Stimulated activated CD4-positive, alpha-beta T cell treated with anti-CD3 and anti-CD28 coated beads, TNF-alpha, amount 100 ng/mL, for 24 hours (primary cell): ENCODE results near the gene PAX9.

Experiments
- DNase-seq, 3 experiments: peaks; one replicate each; pipeline ENCODE4 v3.0.0-alpha.2; 2020; ENCODE audit warnings: low read depth in 3 of 3

Gene PAX9

DNA sequence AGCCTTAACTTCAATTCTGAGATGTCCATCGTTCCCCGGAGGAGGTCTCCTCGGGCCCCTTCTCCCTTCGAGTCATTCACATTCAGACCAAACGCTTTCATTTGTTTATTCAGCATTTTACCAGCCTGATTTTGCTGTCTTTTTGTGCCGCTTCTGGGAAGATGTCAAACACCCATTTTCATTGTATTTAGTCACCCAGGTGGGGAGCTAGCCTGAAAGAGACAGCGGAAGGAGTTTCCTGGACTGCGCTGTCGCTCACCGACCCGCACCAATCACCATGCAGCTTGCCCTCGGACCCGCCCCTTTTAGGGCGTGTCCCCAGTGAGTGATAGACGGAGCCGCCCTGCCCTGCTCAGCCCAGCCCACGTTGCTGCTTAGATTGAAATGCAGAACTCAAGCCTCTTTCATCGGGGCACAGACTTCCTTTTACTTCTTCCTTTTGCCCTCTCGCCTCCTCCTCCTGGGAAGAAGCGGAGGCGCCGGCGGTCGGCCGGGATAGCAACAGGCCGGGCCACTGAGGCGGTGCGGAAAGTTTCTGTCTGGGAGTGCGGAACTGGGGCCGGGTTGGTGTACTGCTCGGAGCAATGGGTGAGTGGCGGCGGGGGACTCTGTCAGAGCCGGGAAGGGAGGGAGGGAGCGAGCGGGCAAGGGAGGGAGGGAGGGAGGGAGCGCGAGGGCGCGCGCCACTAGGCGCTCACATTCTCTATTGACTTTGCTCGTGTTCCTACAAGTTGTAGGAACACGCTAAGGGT lies at the start of gene PAX9:
PAX9 (plus strand) TSS at position 355 of the 752 bp plus-strand sequence; CDS start at position 585, 230 bp downstream.
- peak in 2 of 3 experiments; percentile 17 to 38 for DNase-seq

DNA sequence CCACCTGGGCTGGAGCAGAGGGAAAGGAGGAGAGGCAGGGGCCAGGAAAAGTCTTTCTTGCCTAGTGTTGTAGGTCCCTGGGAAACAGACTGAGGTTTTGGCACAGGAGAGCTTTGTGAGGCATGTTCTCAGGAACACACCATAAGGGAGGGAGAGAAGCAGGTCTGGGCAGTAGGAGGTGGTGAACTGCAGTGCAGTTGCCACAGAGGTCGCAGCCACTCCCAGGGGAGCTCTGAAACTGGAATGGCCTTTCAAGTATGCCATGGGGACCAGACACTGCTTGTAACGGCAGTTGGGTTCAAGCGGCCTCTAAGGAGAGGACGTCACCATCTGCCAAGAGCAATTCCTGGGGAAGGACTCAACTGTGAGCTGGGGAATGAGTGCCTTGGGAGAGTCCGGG lies 43.8 kb upstream of the PAX9 start:
- no peak for DNase-seq

DNA sequence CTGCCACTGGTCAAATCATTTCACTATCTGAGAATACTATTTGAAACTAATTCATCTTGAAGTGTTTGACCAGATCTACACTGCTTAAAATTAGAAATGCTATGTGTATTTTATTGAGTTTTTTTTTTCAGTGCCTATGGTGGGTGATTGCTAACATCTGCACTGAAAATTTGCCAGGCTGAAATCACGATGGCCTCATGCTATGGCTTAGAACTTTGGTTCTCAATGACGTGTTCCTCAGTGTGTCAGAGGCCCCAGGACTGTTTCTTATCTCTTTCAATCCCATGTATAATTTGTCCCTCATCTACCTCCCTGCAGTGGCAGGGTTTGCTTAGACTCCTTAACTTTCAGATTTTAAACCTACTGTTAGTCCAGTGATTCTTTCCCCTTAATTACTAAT lies 43.0 kb upstream of the PAX9 start:
- no peak for DNase-seq

DNA sequence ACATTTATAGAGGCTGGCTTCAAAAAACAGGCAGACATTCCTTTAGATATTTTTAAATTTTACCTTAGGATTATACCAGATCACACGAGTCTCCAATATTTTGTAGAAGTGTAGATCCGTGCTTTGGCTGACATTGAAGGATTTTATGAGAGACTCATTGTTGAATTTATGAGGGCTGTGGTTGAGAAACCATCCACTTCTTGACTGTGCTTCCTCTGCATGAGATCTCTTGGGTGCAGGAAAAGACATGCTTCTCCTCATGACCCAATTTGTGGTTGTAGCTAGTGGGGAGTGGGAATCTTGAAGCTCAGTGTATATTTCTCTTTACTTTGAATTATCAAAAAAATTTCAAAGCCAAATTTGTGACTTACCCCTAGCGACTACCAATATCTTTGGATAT lies 42.5 kb upstream of the PAX9 start:
- no peak for DNase-seq

DNA sequence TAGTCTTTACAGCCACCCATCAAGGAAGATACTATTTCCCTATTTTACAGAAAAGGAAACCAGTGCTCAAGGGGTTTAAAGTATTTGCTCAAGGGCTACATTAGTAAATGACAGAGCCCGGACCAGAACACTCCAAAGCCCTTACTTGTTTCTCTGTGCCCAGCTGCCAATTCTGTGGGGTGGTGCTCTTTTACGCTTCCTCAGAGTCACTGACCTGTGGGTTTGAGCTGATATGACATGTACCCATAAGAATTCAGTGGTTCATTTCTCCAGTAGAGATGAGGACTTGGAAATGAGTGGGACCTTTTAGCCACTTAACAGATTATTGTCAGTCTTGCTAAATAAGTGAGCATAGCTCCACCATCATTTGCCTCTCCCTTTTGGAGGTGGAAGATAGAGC lies 41.8 kb upstream of the PAX9 start:
- DNase-seq = no peak

DNA sequence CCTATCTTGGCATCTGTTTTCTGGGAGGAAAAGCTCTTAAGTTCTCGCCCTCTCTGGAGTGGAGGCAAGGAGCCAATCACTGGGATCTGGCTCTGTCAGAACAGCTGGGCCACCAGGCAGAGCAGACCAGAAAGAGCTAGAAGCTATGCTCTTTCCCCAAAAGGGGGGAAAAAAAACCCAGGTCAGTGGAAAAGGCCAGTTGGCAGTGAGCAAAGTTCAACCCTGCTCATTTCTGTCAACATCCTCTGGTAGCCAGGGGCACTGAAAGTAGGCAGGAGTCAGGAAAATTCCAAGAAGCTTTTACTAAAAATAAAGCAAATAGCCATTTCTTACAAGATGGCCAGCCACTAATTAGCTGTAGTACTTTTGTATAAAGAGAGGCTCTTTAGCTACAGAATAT lies 36.6 kb upstream of the PAX9 start:
- DNase-seq = no peak

DNA sequence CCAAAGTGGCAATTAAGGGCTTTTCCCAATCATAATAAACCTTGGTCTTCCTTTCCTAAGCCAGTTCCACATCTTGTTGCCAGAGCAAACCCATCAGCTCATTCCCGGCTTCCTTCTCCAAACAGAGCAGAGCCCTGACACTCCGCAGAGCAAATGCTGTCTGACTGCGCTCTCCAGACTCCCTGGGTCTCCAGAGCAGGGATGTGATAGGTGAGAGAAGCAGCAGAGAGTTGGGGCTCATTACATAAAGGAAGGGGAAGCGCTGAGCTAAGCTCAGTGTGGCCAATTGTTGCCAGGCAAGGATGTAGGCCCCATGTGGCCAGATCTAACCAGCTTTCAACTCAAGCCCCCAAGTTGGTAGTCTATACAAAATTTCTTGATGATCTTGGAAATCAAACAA lies 36.2 kb upstream of the PAX9 start:
- no peak for DNase-seq

DNA sequence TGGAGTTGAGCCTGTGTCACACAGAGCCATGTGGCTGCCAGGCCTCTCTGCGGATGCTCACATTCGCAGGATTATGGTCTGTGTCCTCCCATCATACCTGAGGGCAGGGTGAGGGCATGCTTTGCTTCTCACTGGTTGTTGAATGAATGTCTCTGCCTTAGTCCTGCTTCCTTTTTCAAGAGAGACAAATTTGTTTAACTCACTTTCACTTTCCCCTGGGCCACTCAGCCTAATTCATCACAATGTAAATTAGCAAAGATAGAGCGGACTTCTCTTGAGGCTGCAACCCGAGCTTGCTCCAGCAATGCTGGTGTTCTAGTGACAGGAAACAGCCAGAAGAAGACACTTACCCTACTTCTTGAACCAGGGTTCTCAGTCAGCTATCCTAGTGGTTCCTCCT lies 35.5 kb upstream of the PAX9 start:
- DNase-seq = no peak

DNA sequence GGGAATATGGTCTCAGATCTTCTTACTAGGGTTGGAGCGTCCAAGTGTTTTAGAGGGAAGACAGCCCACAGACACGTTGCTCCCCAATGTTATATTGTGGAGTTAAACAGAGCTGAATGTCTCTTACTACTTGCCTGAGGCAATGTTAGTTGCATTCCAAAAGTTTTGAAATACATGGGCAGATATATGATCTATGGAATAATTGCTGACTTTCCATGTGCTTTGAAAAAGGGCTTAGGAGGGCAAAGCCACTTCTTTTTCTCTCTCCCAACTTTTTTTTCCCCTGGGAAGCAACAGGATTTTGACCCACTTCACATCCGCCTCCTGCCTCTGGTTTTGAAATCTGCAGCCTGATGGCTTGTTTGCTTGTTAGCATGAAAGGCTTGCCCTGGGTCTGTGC lies 33.7 kb upstream of the PAX9 start:
- DNase-seq = no peak

DNA sequence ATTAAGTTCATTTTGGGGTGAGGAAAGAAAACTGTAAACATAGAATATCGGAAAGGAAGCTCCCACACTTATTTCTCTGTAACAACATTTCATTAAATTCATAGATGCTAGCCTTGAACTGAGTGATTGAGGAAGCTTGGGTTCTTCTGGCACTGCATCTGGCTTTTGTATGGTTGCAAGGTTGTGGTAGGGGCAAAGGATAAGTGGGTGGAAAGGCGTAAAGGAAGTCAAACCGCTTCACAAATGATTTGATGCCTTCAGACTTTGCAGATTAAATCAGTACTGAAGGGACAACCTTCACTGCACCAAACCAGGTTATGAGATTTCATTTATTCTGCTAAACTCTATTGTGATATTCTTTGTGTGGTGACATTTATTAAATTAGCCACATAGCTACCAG lies 28.1 kb upstream of the PAX9 start:
- DNase-seq = no peak

DNA sequence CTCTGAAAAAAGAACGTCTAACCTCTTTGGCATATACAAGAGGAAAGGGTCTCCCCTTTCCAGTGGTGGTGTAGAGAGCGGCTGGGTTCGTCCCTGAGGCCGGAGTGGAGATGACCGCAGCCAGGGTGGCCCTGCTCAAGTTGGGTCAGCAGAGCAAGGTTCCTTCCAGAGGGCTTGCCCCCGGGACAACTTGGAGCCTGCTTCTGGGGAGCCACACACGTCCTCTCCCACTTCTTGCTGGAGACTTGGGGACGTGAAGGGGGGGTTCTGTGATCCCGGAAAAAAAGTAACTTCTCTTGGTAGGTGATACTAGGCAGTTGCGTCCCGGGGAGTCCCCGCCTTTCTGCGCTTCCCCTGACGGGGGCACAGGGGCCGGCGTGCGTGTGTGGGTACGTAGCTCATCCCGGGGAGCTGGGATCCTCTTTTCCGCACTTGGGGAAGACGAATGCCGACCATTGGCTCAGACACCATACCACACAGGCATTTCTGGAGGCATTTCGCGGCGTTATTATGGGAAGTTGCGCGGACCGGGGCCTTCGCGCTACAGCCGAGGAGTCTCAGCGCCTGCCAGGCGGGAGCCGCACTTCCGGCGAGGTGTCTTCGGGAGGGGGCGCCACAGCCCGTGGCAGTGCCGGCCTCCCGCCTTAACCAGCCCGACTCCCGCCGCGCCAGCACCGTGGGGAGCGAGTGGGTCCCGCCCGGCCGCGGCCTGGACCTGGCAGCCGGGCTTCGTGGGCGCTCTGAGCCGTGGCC lies 14.8 kb upstream of the PAX9 start:
- DNase-seq = no peak

DNA sequence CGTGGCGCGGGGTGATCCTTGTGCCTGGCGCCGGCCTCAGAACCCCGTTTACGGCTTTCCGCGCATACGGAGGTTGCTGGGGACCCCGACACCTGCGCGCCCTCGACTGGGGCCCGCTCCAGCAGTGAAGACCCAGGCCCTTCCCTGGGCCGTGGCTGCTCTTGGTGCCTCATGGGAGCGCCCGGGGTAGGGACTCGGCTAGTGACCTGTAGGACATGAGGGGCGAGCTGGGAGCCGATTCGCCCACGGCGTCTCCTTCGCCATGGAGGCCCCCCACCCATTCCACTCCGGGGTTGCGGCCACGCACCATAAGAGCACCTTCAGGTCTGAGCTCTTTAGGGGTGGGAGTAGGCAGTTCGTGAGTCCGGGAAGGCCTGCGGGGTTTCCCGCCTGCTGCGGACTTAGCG lies 14.2 kb upstream of the PAX9 start:
- no peak for DNase-seq

DNA sequence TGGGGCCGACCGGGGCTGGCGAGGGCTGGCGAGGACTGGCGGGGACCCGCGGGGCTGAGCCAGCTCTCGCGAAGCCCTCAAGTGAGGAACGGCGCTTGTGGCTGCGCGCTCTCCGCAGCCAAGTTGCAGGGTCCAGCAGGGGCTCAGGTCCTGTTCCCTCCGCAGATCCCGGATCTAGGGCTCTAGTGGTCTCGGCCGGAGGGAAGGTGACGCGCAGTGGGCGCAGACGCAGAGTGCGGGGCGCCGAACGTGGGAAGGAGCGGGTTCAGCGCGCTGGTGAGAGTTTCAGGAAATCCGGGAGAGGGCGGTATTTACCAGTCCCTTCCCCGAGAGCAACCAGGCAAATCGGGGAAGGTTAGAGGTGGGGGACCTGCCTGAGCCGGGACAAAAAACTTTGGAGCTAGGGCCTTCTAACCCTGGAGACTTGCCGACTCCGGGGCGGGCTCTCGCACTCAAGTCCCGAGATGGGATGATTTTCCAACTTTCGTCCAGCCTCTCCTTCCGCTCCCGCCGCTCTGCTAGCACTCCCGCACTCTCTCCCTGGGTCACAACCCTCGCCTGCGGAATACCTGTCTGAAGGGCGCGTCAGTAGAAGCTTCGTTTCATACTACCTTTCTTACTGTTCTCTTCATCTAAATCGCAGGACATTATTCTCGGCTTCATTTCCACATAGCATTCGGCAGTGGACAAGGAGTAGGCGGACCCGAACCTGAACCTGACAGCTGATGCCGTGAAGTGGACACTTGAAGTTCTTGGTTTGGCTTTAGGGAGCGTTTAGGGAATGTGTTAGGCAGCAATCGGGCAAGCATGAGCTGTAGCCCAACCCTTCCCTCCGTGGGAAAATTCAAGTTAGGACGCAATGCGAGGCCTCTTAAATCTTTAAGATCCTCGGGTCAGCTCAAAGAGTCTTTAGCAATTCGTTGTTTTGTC lies 13.6 kb upstream of the PAX9 start:
- no peak for DNase-seq

DNA sequence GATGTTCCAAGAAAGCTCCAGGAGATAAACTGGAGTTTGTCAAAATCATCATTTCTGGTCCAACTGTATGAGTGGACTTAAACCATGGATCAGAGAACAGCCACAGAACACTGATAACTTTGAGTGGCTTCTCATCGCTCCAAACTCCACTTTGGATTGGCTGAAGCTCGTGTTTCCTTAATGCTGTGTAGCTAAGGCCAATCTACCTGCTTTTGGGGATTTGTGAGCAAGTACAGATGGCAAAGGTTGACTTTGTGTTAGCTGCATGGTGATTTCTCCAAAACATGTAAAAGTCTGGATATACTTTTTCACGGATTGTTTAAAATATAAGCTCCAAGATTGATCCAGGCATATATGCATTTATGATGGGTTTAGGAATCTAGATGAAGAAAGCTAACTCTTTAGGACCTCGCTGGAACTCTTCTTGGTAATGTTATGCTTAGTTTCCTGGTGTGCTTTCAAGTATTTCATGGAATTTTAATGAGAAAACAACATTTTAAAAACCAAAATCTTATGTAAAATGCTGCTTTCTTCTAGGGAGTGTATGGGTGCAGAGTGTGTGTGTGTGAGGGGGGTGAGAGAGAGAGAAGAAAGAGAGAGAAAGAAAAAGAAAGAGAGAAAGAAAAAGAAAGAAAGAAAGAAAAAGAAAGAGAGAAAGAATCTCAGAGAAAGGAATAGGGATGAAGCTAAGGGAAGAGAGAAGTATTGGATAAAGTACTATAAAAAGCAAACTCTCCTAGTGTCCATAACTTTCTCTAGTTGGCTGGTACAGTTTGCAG lies 11.6 kb upstream of the PAX9 start:
- no peak for DNase-seq

DNA sequence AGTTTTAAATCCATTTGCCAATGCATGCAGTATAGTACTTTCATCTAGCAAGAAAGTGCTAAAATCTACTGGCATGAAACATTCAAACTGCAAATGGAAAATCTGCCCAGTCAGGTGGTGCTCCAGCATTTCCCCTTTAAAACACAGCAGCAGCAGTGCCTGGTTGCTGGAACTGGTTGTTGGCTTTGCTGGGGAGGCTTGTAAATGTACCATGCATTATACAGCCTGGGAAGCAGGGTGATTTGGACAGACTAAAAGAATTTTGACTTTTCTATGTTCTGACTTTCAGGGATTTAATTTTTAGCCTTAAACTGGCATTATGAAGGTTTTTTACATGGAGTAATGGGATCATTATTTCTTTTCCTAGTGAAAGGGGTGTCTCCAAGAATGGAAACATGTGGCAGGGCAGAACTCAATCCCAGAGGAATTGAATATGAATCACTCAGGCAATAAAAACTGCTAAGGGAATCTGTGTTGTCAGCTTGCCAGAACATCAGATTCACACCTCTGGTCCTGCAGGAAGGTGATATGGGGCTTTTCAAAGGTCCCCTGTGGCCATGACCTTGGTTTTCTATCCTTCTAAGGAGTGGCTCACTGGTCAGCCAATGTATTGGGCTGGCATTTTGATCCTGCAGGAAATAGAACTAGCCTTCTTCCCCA lies 9.0 kb upstream of the PAX9 start:
- no peak for DNase-seq

DNA sequence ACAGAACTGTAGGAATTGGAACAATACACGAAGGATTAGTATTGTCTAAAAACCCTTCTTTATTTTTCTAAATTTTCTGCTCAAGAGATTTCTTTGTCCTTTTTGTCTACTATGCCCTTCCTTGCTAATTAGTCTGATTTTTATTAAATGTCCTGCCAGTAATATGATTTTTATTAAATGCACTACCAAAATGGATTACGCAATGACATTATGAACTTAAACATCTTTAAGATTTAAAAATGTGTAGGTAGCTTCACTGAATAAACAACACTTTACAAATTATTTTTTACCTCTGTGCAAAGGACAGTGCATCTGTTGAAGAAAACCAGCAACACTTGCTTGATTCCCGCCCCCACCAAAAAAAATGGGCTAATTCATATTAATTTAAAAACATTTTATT lies 8.2 kb upstream of the PAX9 start:
- DNase-seq = no peak

DNA sequence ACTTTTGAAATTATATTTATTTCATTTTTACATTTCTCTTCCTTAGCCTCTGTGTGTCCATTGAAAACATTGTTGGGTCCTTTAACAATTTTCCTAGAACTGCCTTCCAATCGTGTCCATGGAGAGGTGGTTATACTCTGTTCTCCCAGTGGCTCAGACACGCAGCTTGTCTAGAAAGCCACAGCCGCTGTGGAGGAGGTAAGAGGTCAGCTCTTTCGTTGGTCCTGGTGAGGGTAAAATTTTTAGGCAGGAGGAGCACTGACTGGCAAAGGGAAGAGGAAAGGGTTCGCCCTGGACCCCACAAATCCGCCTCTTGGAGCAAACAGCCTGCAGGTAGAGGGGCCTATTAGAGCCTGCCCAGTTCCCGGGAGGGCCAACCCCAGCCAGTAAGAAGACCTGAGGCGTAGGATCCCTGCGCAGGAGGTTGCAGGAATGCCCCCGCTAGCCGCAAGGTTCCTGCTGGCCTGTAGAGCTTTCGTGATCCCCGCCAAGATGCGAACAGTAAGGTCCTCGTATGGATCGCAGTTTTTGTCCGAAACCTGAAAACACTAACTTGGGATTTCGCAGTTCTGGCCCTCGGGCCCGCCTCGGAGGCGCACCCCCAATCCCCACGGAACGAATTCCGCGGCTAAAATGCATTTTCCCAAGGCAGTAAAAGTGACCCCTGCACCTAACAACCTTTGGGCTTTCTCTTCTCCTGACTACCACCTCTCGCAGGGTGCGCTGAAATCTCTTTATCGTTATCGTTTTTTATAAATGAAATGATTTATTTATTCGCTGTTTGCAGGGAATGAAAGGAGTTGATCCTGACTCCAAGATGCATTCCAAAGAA lies 7.5 kb upstream of the PAX9 start:
- no peak for DNase-seq

DNA sequence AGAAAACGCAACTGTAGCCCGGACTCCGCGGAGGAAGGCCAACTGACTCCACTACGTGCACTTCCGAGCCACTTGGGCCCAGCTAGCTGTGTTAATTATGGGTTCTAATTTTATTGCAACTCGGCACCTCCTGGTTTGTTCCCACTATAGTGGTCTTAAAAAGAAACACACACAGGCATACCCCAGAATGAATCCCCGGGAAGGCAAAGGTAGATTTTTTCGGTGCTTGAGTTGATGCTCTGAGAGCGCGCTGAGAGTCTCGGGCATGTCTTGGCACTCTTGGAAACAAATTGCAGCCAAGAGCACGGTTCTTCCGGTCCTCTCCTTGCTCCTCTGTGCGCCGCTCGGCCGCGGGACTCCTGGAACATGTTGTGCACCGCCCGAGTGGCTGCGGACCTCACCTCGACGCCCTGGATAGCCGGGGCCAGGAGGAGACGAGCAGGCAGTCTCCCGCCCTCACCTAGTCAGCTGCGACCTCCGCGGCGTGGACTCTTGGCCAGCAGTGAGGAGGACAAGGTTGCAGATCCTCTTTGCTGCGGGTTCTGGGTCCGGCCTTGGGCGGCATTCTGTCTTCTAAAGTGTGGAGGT lies 6.8 kb upstream of the PAX9 start:
- DNase-seq = no peak

DNA sequence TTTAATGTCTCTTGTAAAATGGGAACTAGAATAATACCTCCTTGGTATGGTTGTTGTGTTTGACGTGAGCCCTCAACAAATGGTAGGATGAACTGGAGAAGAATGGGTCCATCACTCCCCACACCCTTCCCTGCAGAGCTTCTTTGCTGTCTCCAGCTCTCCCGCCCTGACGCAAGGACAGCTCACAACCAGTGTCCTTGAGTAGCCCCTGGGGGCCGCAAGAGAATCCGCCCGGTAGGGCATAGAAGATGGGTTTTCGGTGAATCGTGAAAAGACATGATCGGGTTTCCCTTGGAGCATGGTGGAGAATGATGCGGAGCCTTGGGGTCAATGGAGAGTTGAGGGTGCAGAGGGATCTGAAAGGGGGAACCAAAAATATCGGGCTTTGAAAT lies 6.1 kb upstream of the PAX9 start:
- DNase-seq = no peak
